Measurements from ENCODE around the gene HDAC7. TPM values are rescaled to one million over a fixed set of nuclear protein-coding genes. Genes with fewer than 3 reads are reported as not detected.

HDAC7 gene
- total and polyA plus RNA-seq, 4 donors, result 3.5 to 14.7 (median 7.2) TPM

DNA sequence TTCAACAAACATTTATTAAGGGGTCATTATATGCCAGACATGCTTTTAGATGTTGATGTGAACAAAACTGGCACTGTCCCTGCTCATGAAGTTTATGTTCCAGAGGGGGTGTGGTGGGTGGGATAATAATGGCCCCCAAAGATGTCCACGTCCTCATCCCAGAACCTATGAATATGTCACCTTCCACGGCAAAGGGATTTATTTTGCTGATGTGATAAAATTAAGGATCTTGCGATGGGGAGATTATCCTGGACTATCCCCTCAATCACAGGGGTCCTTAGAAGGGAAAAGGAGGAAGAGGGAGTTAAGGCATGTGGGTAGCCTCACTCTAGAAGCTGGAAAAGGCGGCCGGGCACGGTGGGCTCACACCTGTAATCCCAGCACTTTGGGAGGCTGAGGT is 48.4 kb downstream of the HDAC7 start:
- Histone ChIP-seq H3K9me3 (ENCODE audit: control insufficient read depth in 4 of 4, low read length in 3 of 4) (no peaks in the 10 kb centered on the region), H3K4me1 (ENCODE audit: control insufficient read depth in 4 of 4, insufficient read depth in 4 of 4, low read length in 3 of 4) (peaks cover 3 to 26% (median 15%) of the 10 kb centered on the region in 4 donors), H3K4me3 (ENCODE audit: low read depth in 1 of 3, low read length in 3 of 3) (no peak overlapping the region), H3K36me3 (ENCODE audit: control insufficient read depth in 4 of 4, insufficient read depth in 3 of 4, low read depth in 1 of 4, low read length in 3 of 4) (no peaks in the 10 kb centered on the region), H3K27me3 (ENCODE audit: control insufficient read depth in 4 of 4, insufficient read depth in 4 of 4, low read length in 3 of 4) (no peaks in the 10 kb centered on the region), H3K27ac (ENCODE audit: low read depth in 1 of 2, low read length in 2 of 2) (no peak overlapping the region), H3K9ac (ENCODE audit: low read depth in 1 of 2, low read length in 2 of 2) (no peak overlapping the region)
- 93% methylated on average over 6 of the region's 6 CpGs for WGBS
- TF ChIP-seq, protein P1, sequence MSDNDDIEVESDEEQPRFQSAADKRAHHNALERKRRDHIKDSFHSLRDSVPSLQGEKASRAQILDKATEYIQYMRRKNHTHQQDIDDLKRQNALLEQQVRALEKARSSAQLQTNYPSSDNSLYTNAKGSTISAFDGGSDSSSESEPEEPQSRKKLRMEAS (IDR thresholded peaks at IDR 0.05), result no peak
- TF ChIP-seq HNF4A (conservative IDR thresholded peaks at IDR 0.05) (no peak), FOXA1 (IDR thresholded peaks at IDR 0.05) (no peak), SP1 (IDR thresholded peaks at IDR 0.05) (no peak), NR2F2 (IDR thresholded peaks at IDR 0.05) (no peak), JUND (IDR thresholded peaks at IDR 0.05) (no peak)
- TF ChIP-seq, protein P2, sequence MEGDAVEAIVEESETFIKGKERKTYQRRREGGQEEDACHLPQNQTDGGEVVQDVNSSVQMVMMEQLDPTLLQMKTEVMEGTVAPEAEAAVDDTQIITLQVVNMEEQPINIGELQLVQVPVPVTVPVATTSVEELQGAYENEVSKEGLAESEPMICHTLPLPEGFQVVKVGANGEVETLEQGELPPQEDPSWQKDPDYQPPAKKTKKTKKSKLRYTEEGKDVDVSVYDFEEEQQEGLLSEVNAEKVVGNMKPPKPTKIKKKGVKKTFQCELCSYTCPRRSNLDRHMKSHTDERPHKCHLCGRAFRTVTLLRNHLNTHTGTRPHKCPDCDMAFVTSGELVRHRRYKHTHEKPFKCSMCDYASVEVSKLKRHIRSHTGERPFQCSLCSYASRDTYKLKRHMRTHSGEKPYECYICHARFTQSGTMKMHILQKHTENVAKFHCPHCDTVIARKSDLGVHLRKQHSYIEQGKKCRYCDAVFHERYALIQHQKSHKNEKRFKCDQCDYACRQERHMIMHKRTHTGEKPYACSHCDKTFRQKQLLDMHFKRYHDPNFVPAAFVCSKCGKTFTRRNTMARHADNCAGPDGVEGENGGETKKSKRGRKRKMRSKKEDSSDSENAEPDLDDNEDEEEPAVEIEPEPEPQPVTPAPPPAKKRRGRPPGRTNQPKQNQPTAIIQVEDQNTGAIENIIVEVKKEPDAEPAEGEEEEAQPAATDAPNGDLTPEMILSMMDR (IDR thresholded peaks at IDR 0.05; ENCODE audit: low read depth, low read length, missing input control), result no peak
- TF ChIP-seq, protein P3, sequence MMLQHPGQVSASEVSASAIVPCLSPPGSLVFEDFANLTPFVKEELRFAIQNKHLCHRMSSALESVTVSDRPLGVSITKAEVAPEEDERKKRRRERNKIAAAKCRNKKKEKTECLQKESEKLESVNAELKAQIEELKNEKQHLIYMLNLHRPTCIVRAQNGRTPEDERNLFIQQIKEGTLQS (IDR thresholded peaks at IDR 0.05), result no peak
- no peak for DNase-seq (ENCODE audit: low spot score)

DNA sequence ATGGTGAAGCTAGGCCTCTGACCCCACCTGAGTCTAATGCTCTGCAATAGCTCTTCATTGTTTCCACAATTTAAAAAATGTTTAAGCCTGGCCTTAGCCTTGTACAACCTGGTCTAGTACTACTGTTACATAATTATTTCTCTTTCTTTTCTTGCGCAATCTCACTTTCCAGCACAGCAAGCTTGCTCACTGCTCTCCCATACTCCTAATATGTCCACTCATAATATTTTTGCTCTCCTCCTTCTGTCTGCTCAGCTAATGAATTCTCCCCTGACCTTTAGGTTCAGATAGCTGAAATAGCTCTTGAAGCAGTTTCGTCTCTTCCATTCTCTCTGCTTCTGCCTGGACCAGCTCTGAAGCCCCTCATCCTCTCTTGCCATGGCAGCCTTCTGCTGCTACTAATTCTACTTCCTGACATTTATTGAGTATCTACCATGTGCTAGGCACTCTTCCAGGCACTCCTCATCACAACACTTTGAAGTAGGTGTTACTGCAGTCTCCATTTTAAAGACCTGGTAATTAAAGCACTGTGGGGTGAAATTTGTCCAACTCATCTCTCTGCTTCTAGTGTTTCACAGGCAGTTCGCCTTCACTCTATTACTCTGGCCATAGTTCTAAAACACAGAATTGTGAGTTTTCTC is 49.5 kb downstream of the HDAC7 start:
- DNase-seq (ENCODE audit: low spot score), result no peak
- TF ChIP-seq RAD21 (IDR thresholded peaks at IDR 0.05) (peak in 1 of 2 donors; percentile 12), NR2F2 (IDR thresholded peaks at IDR 0.05) (no peak), FOXA2 (IDR thresholded peaks at IDR 0.05) (no peak), HNF4A (conservative IDR thresholded peaks at IDR 0.05) (peak in 1 of 2 donors; percentile 6), RXRA (IDR thresholded peaks at IDR 0.05) (peak; percentile 28 to 47), FOXA1 (IDR thresholded peaks at IDR 0.05) (no peak)
- TF ChIP-seq, protein P2 (IDR thresholded peaks at IDR 0.05; ENCODE audit: low read depth, low read length, missing input control), result no peak
- H3K4me3 ChIP-seq (ENCODE audit: low read depth in 1 of 3, low read length in 3 of 3), result no peak overlapping the region
- H3K4me1 ChIP-seq (ENCODE audit: control insufficient read depth in 4 of 4, insufficient read depth in 4 of 4, low read length in 3 of 4), result peaks cover 2 to 26% (median 14%) of the 10 kb centered on the region in 4 donors
- no peak overlapping the region for H3K9ac ChIP-seq (ENCODE audit: low read depth in 1 of 2, low read length in 2 of 2)
- H3K27ac ChIP-seq (ENCODE audit: low read depth in 1 of 2, low read length in 2 of 2), result no peak overlapping the region
- H3K27me3 ChIP-seq (ENCODE audit: control insufficient read depth in 4 of 4, insufficient read depth in 4 of 4, low read length in 3 of 4), result no peaks in the 10 kb centered on the region
- H3K36me3 ChIP-seq (ENCODE audit: control insufficient read depth in 4 of 4, insufficient read depth in 3 of 4, low read depth in 1 of 4, low read length in 3 of 4), result no peaks in the 10 kb centered on the region
- H3K9me3 ChIP-seq (ENCODE audit: control insufficient read depth in 4 of 4, low read length in 3 of 4), result no peaks in the 10 kb centered on the region
- 79% methylated on average over 3 of the region's 3 CpGs for WGBS

Data from liver (tissue), 9 donors.